EL (cell line): ENCODE data around the gene AIPL1.
"Not testable (repeated sequence)": the region's sequence is repeated elsewhere in the genome, so short reads cannot be mapped to it uniquely, and the experiment has no call there.

ENCODE experiments used
- DNase-seq: peaks from one replicate; pipeline ENCODE4 v3.0.0-alpha.2; 2016

Gene AIPL1, protein sequence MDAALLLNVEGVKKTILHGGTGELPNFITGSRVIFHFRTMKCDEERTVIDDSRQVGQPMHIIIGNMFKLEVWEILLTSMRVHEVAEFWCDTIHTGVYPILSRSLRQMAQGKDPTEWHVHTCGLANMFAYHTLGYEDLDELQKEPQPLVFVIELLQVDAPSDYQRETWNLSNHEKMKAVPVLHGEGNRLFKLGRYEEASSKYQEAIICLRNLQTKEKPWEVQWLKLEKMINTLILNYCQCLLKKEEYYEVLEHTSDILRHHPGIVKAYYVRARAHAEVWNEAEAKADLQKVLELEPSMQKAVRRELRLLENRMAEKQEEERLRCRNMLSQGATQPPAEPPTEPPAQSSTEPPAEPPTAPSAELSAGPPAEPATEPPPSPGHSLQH

DNA sequence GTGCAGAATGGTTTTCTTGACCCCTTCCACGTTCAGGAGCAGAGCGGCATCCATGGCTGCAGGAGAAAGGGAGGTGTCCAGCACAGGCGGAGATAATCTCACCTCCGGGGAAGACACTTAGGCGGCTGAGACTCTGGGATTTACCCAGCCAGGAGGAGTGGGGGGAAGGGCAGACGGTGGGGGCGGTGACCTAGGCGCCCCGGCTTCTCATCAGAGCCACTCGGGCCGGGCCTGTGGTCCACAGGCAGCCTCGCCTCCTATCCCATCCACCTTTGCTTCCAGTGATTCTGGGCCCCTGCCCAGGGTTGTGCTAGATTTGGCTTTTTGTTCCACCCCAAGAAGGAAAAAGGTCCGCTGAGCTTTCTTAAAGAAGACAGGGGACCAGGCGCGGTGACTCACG lies at the start of gene AIPL1:
AIPL1 (minus strand) TSS at position 71 of the 400 bp plus-strand sequence; CDS start at position 54, 17 bp downstream.
- no peak for DNase-seq

DNA sequence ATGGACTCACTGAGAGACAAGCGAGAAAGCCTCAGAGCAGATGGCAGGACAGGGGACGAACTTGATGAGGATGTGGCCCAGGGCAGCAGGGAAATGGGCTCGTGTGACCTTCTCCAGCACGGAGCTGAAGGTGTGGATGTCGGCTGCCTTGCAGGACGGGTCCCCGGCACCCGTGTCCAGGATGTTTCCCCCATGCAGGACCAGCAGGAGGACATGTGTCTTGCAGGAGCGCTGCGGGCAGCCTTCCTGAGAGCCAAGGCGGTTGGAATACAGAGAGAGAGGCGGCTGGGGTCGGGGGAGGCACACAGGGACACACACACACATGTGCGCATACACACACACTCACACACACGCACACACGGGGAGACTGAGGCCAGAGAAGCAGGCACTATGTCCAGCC lies 48.6 kb upstream of the AIPL1 start:
- no peak for DNase-seq

DNA sequence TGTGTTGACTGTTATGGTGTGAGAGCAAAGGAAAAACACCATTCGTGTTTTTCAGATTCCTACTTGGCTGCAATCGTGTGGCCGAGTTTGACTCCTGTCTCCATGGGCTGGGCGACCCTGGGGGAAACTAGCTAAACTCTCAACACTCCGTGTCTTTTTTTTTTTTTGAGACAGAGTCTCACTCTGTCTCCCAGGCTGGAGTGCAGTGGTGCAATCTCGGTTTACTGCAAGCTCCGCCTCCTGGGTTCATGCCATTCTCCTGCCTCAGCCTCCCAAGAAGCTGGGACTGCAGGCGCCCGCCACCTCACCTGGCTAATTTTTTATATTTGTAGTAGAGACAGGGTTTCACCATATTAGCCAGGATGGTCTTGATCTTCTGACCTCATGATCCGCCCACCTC lies 47.9 kb upstream of the AIPL1 start:
- DNase-seq = not testable (repeated sequence)

DNA sequence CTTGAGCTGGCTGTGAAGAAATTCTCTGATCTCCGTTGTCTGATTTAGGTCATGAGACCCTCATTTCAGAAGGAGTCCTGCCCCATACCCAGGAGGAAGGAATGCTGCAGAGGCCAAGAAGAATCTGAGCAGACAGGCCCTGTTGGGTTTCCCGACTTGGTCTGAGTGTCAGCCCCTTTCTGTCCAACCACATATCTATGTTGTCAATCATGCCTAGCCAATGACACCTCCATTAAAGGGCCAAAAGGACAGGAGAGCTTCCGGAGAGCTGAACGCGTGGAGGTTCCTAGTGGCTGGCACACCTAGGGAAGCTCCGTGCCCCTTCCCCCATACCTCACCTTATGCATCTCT lies 47.2 kb upstream of the AIPL1 start:
- DNase-seq = no peak

DNA sequence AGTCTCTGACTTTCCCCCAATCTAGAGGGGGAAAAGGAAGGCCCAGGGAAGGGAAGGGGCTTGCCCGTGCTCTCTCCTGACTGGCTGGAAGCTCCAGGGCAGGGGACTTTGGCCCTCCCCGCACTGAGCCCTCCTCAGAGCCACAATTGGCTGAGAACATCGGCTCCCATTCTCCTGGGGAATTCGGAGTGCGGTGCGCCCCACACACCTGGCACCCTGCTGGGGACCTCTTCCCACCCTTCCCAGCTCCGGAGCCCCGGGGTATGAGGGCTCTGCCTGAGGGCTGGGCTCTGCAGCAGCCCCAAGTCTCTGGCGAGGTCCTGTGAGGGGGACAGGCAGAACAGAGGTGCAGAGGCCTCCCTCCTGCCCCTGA lies 45.4 kb upstream of the AIPL1 start:
- DNase-seq = no peak

DNA sequence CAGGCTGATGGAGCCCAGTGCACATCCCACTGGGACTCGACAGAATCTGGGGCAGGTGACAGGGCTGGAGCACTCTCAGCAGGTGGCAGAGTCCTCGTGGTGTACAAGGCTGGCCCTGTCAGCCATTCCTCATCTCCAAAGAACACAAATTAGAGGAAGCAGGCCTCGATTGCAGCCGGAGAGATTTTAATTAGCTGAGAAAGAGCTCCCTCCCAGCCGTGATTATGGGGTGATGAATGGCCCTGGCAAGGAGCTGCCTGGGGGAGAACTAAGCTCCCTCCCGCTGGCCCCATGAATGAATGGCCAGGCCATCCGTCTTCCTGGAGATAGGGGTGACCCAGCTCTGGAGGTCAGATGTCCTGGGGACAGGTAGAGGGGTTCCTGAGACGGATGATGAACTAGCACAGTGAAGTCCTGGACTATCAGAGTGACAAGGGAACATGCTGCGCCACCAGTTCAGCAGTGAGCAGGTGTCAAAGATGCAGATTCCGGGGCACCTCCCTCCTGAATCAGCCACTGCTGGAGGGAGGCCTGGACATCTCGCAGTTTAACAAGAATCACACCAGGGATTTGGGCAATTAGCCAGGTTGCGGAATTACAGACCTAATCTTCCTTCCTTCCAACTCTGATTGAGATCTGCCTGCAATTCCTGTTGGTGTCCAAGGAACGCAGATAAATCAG lies 44.8 kb upstream of the AIPL1 start:
- DNase-seq = no peak

DNA sequence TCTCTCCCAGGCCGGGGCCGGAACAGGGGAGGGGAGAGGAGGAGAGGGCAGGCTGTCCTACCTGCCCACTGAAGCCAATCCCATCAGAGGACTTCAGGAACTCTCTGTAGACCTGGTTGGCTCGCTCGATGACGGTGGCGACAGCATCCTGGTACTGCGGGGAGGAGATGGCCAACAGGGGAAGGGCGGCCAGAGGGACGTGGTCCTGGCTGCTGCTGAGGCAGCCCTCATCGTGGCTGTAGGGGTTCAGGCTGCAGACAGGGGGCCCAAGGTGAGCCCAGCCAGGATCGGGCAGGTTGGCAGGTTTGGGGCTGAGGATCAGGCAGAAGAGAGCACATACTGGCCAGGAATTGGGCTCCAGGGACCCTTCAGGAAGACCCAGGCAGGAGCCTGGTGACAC lies 43.6 kb upstream of the AIPL1 start:
- no peak for DNase-seq

DNA sequence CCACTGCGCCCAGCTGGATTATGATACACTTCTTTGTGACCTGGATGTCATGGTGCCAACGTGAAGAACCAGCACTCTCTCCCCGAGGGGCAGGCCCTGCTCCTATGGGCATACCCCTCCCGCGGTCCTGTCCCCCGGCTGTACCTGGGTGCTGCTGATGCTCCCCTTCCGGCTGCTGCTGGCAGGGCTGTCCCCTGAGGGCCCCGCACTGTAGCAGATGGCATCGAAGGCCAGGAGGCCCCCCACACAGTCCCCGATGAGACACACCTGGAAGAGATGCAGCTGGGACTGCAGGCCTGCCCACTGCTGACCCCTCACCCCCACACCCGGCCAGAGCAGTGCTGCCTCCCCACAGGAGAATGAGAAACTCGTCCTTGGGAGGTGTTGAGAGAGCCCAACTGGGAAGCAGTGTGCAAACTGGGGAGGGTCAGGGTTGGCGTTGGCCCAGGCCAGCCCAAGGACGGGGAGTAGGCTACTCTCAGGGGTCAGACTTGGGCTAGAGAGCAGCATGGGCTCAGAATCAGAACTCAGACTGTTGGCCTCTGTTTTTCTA lies 43.0 kb upstream of the AIPL1 start:
- DNase-seq = no peak

DNA sequence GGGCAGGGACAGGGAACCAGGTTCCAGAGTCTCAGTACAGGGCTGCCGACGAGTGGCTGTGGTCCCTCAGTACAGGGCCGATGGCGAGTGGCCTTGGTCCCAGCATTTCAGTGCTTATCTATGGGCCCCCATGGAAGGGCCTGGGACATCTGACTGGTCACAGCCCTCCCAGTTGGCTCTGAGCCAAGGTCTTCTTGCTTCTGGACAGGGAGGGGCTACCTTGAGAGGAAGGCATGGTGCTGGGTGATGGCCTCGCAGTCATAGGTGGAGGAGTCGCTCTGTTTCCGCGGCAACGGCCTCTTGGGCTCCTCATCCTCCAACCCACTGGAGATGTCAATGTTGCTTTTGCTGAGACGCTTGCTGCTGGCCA lies 41.9 kb upstream of the AIPL1 start:
- DNase-seq = no peak

DNA sequence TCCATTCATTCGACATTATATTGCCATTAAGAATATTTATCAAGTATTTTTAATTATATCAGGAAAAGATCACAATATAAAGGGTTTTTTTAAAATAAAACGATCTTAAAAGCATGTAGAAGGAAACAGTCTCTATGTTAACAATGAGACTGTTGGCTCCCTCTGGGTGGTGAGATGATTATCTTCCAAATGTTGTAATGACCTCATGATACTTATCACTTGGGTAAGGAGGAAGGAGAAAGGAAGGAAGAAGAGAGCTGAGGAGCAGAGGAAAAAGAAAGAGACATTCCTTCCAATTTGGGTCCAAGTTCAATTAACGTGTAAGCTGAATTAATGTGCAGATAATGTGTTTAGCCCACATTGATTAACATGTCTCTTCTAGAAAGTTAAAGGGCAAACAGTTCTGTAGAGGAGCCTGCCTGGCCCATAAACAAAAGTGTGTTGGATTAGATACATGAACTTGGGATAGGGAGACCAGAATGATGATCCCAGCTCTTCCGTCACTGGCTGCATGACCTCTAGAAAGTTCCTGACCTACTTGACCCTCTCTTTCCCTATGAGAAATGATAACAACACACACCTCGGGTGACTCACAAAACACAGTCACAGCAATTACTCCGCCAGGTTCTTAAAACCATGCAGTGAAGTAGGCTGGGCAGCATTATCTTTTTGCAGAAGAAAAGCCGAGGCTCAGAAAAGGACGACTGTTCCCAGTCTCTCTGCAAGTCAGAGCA lies 41.3 kb upstream of the AIPL1 start:
- DNase-seq = no peak

DNA sequence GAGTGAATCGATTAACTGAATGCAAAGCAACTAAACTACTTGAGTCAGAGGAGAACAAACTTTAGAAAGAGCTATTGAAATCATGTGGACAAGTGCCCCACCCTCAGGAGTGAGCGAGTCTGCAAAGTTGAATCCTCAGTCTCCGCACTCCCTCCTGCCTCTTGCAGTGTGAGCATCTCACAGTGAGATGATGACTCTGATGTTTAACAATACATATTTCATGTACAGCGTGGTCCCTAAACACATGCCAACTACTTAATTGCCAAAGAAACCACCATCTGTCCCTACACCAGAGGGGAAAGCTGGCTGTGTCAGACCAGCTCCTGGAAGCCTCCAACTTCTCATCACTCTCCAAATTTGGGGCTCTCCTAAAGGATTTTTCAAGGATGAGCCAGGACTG lies 40.5 kb upstream of the AIPL1 start:
- no peak for DNase-seq

DNA sequence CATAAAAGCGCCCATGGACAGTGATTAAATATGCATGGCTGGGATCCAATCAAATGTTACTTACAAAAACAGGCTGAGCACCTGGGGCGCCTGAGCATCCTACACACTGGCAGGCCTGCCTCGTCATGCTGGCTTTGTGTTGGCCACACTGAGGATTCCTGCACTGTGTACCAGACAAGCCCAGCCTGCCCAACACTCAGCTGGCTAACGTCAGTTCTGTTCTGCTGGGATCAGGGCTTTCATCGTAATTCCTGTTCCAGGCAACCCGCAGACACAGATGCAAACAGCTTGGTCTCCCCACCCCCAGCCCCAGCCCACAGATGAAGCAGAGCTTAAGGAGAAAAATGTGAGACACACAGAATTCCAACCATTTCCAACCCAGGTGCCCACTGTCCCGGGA lies 40.0 kb upstream of the AIPL1 start:
- DNase-seq = no peak

DNA sequence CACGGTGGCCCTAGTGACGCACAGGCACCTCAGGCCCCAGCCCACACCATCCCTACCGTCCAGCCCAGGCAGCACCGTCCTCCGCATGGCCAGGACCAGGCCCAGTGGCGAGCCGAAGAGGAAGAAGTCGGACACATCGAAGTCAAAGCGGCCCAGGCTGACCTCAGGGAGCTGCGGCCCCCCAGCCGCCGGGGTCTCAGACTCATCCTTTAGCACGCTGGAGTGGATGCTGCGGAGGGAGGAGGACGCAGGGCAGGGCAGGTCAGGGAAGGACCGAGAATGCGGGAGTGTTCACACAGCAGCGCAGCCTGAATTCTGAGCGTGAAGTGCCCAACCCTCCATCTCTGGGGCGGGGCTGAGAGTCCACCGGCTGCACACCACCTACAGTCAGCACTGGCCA lies 39.5 kb upstream of the AIPL1 start:
- no peak for DNase-seq

DNA sequence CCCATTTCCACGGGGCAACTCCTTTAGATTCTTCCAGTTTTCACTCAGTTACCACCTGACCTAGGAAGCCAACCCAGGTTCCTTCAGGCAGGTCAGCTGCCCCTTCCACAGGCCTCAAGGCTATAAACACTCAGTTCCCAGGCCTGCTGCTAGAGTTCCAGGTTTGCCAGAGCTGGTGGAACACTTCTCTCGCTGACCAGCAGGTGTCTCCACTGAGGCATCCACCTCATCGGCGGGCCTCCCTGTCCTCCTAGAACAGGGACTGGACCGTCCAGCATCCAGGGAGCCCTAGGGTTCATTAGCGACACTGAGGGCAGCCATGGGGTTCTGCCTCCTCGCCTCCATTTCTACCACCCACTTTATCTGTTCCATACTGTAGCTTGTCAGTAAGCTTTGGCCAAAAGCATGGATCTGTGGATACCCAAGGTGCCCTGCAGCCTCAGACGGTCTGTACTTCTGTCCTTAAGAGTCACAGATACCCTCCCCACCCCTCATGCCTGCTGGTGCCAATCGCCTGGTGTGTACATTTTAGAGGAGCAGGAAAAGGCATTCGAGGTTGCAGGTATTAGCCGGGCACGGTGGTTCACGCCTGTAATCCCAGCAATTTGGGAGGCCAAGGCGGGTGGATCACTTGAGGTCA lies 38.3 kb upstream of the AIPL1 start:
- DNase-seq = peak; percentile 73

DNA sequence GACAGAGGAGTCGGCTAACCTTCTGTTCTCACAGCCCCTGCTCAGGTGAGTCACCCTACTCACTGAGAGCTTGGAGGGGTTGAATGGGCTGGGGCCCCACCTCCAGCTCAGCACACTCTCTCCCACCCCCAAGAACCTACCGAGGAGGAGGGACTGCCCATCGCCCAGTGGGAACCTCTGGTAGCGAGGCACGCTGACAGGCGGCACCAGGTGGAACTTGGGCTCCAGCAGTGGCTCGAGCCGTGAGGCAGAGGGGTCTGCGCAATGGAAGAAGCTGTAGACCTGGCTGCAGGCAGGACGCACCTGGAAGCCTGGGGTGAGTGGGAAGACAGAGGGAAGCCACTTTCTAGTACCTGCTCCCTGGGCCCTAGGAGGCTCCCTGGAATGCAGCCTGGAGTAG lies 37.6 kb upstream of the AIPL1 start:
- DNase-seq = no peak

DNA sequence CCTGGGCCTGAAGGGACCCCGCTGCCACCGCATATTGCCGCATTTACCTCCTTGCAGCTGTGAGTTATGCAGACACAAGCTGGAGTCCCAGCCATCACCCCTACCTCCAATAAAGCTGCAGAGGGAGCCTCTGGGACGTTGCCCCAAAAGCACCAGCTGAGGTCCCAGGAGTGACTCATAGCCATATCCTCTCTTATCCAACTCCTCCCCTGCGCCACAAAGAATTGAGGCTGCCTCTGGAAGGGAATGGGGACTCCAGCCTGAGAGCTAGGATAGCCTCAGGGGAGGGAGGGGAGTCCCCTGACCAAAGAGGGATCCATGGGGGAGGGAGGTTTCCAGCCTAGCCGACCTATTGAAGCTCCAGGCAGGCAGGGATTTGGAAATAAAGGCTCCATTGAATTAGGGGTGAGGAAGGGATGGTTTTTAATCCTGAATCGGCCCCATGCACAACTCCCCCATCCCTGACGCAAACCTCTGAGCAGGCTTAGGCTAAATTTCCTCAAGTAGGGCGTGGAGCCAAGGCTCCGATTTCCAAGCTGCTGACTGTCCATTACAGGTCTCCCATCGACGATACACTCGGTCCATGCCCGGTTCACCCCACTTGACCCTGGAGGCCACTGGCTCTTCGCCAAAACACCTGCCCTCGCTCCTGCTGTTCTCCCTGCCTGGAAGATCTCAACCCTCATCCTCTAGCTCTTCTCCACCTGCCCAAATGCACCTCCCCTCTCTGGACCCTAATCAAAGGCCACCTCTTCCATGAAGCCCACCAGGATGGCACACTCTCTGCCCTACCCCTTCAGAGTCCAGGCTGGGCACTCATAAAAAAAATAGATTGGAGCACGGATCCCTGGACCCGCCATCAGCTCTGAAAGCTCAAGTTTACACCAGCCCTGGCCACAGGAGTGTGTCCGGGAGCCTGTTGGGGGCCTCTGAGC lies 36.9 kb upstream of the AIPL1 start:
- peak; percentile 93 for DNase-seq

DNA sequence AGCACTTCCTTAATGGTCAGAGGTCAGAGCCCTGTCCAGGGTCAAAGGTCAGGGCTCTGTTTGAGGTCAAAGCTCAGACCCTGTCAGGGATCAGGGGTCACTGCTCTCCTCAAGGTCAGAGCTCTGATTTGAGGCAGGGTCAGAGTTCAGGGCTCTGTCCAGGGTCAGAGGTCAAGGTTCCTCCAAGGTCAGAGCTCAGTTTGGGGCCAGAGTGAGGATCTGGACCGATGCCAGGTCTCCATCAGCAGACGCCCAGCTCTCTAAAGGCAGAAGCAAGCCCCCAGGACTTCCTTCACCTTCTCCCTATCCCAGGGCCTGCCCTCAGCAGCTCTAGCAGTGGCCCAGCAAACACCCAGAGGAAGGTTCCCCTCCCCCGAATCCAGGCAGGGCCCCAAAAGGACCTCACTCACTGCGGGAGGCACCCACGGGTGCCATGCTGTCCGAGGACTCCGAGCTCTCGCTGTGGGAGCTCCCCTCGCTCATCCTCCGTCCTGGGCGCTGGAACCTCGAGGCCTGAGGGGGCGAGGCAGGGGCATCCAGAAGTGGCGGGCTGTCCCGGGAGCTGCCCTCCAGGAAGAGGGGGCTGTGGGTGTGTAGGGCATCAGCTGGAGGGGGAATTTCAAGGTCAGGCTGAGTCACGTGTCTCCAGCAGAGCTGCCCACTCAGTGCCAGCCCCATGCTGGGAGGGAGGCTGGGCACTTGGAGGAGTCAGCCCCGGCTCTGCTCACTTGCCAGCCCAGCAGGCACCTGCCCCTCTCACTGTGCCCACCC lies 36.0 kb upstream of the AIPL1 start:
- peak; percentile 21 for DNase-seq

DNA sequence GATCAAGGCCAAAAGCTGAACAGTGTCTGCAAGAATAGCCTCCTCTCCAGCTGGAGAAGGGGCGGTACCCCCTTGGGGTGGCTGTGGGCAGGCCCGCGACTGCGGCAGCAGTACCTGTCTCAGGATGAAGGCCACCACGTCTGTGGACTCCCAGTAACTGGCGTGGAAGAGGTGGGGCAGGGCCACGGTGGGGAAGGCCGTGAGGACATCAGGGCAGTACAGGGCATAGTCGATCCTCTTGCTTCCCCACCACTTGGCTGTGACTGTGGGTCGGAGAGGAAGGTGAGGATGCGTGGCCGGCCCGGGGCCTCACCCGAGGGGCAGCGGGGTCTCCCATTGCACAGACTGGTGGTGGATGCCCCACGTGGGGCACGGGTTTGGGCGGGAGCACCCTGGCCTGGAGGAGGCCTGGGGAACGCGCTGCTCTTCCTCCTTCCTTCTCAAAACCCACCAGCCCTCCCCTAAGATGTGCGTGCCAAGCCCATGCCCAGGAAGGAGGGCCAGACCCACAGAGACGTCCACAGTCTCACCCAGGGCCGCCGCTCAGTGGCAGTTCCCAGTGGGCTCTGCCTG lies 35.3 kb upstream of the AIPL1 start:
- no peak for DNase-seq

DNA sequence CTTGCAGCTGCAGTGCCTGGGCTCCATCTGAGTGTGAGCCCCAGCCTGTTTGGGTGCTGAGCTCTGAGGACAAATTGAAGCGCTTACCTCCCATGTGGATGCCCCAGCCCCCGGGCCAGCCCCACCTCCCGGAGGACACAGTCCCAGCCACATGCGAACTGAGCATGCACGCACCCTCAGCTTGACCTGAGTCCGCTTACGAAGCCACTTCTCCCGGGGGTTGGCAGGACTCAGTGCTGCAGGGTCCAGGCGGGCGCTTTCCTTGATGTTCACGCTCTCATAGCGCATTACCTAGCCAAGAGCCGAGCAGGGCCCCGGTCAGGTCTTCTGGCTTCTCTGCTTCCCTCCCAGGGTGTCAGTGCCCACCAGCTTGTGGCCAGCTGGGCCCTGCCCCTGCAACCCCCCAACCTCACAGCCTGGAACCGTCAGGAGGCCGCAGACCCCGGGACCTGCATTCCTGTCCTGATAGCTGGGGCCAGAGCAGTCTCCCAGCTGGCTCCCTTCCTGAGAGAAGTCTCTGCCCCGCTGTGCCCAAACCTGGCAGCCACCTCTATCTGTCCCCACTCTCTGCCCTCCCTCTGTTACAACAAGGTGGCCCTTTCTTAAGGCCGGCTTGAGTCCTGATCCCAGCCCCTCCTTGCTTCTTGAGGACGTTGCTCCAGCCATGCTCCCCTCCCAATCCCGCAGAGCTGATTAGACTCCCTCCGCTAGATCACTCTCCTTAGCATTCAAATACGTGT lies 33.3 kb upstream of the AIPL1 start:
- DNase-seq = no peak

DNA sequence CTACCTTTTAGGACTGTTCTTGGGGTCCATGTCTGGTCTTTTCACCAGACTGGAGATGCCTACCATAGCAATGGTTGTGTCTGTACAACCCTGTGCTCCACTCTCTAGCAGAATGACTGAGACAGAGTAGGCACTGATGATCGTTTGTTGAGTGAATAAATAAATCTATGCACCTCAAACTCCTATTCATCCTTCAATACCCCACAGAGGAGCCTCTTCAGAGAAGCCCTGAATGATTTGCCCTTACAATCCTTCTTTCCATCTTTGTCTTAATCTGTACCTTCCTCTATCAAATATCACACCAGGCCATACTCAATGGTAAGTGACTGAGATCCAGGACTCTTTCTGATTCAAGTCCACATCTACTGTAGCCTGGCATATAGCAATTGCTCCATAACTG lies 32.6 kb upstream of the AIPL1 start:
- no peak for DNase-seq
